H1 (cell line): Measurements from ENCODE around the gene TMEM145. TPM values are rescaled to one million over a fixed set of nuclear protein-coding genes. Genes with fewer than 3 reads are reported as not detected.

Experiments used
- ASH2L ChIP-seq: fragments of 200-600, 300-600 bp; sonication (generic); IDR thresholded peaks from one replicate; pipeline ENCODE4 v1.7.1; 2017; ENCODE audit warnings: low read length
- BCL11A ChIP-seq, 2 experiments: IDR thresholded peaks; one replicate each; pipeline ENCODE4 v1.6.1; 2011; ENCODE audit warnings: low read depth in 2 of 2, low read length in 2 of 2, mild to moderate bottlenecking in 2 of 2
- CBX8 ChIP-seq: fragments of 300-800, 300-1000 bp; sonication (generic); IDR thresholded peaks from 2 replicates; pipeline ENCODE4 v1.7.1; 2016; ENCODE audit warnings: low read depth, low read length, borderline replicate concordance
- CEBPB ChIP-seq: IDR thresholded peaks from 2 replicates; pipeline ENCODE4 v1.6.1; 2012; ENCODE audit warnings: low read depth, low read length
- CHD7 ChIP-seq: fragments of 300-600 bp; sonication (generic); IDR thresholded peaks from 2 replicates; pipeline ENCODE4 v1.7.1; 2012; ENCODE audit warnings: low read length, moderate library complexity, mild to moderate bottlenecking, inconsistent platforms; ENCODE audit not compliant: insufficient replicate concordance
- FOSL1 ChIP-seq: IDR thresholded peaks from 2 replicates; pipeline ENCODE4 v1.6.1; 2011; ENCODE audit warnings: mild to moderate bottlenecking, low read depth, low read length, moderate library complexity; ENCODE audit not compliant: insufficient read depth
- JUN ChIP-seq: IDR thresholded peaks from 2 replicates; pipeline ENCODE4 v1.6.1; 2011; ENCODE audit warnings: low read depth, mild to moderate bottlenecking, improper control_type of control experiment, low read length
- KDM4A ChIP-seq: IDR thresholded peaks from one replicate; pipeline ENCODE4 v1.7.1; 2012; ENCODE audit warnings: low read depth, mild to moderate bottlenecking, moderate library complexity, low read length, inconsistent platforms; ENCODE audit not compliant: severe bottlenecking
- NANOG ChIP-seq: IDR thresholded peaks from 2 replicates; pipeline ENCODE4 v1.6.1; 2011; ENCODE audit warnings: low read length, low read depth, mild to moderate bottlenecking, inconsistent platforms; ENCODE audit not compliant: insufficient read depth, poor library complexity, severe bottlenecking
- PHF8 ChIP-seq: fragments of 200-600 bp; sonication (generic); conservative IDR thresholded peaks from 2 replicates; pipeline ENCODE4 v1.7.1; 2012; ENCODE audit warnings: low read depth, mild to moderate bottlenecking, inconsistent platforms, low read length, moderate library complexity
- POU5F1 ChIP-seq: IDR thresholded peaks from 2 replicates; pipeline ENCODE4 v1.6.1; 2011; ENCODE audit warnings: low read depth, mild to moderate bottlenecking, low read length, moderate library complexity
- polyA plus RNA-seq, 7 experiments: library from polyadenylated mRNA; depleted of rRNA in 3 of 7; stranded (reverse) in 5 of 7; unstranded in 2 of 7; fragments of >200 nt in 5 of 7; fragments of 200-250 nt in 2 of 7; gene quantifications; 1 replicate in 5 of 7; 2 replicates in 1 of 7; 4 replicates in 1 of 7; pipeline versions ENCODE4 v1.2.1 to v1.2.3, GENCODE V29; 2011 to 2013; ENCODE audit warnings: missing spikeins in 2 of 7, mixed read lengths in 2 of 7
- total RNA-seq: library from RNA; stranded (reverse); fragmentation: NEBNext Ultra II Directional; extraction: Animal tissue kit (Norgen Biotek cat#: 25700); gene quantifications from 2 replicates; pipeline ENCODE4 v1.2.1, GENCODE V29; 2021

TMEM145 gene
- total and polyA plus RNA-seq, 2 of the 8 experiments (the other 6 are each of a cell fraction or from before 2014, with no cell fraction given): 2.3 to 4.7 TPM

GRCh38 chr19:42325308-42325895 is 12.3 kb downstream of the TMEM145 start, which contains the start of gene MEGF8 (continued):
- TF ChIP-seq CHD7: no peak
- peak; percentile 25 for TF ChIP-seq KDM4A
- TF ChIP-seq JUN: no peak
- TF ChIP-seq POU5F1: no peak
- no peak for TF ChIP-seq CBX8
- TF ChIP-seq BCL11A (IDR thresholded peaks at IDR 0.05; ENCODE audit: low read depth in 2 of 2, low read length in 2 of 2): no peak
- TF ChIP-seq FOSL1: no peak
- TF ChIP-seq ASH2L: peak; percentile 18
- peak; percentile 79 for TF ChIP-seq PHF8
- TF ChIP-seq NANOG: no peak
- no peak for TF ChIP-seq CEBPB
